Activated naive CD8-positive, alpha-beta T cell (primary cell): ENCODE data around the gene CSTF2.
A peak's percentile ranks its signal among the peaks of the same experiment; 100 is the strongest.
"Not testable (repeated sequence)": the region's sequence is repeated elsewhere in the genome, so short reads cannot be mapped to it uniquely, and the experiment has no call there.

ENCODE experiments used
- H3K27ac Mint-ChIP-seq: one replicate; pipeline ENCODE4 v1.8.0; 2021; ENCODE audit warnings: mixed read lengths
- H3K27me3 Mint-ChIP-seq: one replicate; pipeline ENCODE4 v1.8.0; 2021; ENCODE audit warnings: mixed read lengths
- H3K36me3 Mint-ChIP-seq: one replicate; pipeline ENCODE4 v1.8.0; 2021; ENCODE audit warnings: mixed read lengths
- H3K4me1 Mint-ChIP-seq: one replicate; pipeline ENCODE4 v1.8.0; 2021; ENCODE audit warnings: low read depth, mixed read lengths
- H3K4me3 Mint-ChIP-seq: one replicate; pipeline ENCODE4 v1.8.0; 2021; ENCODE audit warnings: mild to moderate bottlenecking, mixed read lengths
- H3K9me3 Mint-ChIP-seq: one replicate; pipeline ENCODE4 v1.8.0; 2021; ENCODE audit warnings: low read depth, mixed read lengths

Gene CSTF2, protein sequence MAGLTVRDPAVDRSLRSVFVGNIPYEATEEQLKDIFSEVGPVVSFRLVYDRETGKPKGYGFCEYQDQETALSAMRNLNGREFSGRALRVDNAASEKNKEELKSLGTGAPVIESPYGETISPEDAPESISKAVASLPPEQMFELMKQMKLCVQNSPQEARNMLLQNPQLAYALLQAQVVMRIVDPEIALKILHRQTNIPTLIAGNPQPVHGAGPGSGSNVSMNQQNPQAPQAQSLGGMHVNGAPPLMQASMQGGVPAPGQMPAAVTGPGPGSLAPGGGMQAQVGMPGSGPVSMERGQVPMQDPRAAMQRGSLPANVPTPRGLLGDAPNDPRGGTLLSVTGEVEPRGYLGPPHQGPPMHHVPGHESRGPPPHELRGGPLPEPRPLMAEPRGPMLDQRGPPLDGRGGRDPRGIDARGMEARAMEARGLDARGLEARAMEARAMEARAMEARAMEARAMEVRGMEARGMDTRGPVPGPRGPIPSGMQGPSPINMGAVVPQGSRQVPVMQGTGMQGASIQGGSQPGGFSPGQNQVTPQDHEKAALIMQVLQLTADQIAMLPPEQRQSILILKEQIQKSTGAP

DNA sequence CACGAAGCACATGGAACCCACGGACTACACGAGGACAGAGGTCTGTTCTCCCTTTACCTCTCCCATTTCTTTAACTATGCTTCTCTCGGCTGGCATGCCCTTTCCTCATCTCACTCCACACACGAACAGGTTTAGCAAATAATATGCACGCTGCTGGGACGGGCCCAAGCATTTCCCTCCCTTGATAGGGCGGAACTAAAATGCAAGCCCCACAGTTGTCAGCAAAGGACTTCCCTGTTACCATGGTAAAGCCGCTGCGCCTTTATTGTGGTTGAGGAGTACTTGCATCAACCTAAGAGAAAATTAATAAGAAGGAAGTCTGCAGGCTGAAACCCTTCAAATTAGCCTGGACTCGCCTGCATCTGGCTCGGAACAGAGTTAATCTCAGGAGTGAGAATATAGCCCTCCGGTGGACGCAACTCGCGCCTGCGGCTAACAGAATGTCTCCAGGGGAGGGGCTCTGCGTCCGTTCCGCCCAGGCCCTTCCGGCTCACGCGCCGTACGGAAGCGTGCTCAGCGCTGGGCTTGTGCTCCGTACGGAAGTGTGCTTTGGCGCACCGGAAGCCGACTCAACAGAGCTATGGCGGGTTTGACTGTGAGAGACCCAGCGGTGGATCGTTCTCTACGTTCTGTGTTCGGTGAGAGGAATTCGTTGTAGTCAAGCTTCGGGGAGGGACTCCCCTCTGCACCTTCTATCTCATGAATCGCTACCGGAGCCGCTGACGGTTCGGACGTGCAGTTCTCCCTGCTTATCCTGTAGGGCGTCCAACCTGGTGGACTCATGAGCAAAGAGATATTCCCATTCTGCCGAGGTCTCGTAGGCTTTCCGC, at the start of gene CSTF2:
CSTF2 (plus strand) TSS at position 555 of the 830 bp plus-strand sequence; CDS start at position 581, 26 bp downstream.
- Mint-ChIP-seq H3K4me3 (peak within 1 kb of the TSS; percentile 92), H3K27ac (peak within 1 kb of the TSS; percentile 98), H3K27me3 (no peaks in the 10 kb centered on the region), H3K9me3 (no peaks in the 10 kb centered on the region), H3K36me3 (peaks cover 6% of the 10 kb centered on the region), H3K4me1 (peaks cover 6% of the 10 kb centered on the region)

DNA sequence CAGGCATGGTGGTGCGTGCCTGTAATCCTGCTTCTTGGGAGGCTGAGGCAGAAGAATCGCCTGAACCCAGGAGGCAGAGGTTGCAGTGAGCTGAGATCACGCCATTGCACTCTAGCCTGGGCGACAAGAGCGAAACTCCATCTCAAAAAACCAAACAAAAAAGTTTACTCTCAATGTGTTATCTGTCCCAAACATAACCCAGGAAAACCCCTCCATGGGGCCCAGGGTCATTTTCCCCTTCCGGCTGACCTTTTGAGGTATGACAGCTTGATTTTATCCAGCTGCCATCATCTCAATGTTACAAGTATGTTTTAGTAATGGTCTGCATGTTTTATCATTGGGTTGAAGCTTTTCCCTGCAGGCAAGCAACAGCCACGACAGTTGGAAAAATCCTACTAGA, 23.8 kb upstream of the CSTF2 start:
- not testable (repeated sequence) for H3K27me3 Mint-ChIP-seq, H3K36me3 Mint-ChIP-seq, H3K4me1 Mint-ChIP-seq, H3K4me3 Mint-ChIP-seq, H3K27ac Mint-ChIP-seq, H3K9me3 Mint-ChIP-seq

DNA sequence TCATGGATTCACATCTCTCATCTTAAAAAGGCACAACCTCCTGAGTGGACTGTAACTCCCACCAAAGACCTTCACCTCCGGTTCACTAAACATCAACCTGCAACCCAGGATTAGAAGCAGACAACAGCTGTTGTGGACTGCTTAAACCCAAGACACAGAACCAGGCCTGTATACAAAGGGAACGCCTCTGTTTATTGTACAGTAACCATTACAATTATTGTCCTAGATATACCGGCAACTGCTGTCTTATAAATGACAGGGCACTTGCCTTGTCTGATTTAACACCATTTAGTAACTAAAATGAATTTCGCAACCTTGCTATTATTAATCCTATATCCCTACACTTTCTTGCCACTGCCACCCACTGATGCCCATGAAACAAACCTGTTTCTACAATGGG, 22.8 kb upstream of the CSTF2 start:
- Mint-ChIP-seq H3K9me3 (no peaks in the 10 kb centered on the region), H3K27ac (no peak overlapping the region), H3K27me3 (no peaks in the 10 kb centered on the region), H3K4me3 (no peak overlapping the region), H3K36me3 (no peaks in the 10 kb centered on the region), H3K4me1 (no peaks in the 10 kb centered on the region)

DNA sequence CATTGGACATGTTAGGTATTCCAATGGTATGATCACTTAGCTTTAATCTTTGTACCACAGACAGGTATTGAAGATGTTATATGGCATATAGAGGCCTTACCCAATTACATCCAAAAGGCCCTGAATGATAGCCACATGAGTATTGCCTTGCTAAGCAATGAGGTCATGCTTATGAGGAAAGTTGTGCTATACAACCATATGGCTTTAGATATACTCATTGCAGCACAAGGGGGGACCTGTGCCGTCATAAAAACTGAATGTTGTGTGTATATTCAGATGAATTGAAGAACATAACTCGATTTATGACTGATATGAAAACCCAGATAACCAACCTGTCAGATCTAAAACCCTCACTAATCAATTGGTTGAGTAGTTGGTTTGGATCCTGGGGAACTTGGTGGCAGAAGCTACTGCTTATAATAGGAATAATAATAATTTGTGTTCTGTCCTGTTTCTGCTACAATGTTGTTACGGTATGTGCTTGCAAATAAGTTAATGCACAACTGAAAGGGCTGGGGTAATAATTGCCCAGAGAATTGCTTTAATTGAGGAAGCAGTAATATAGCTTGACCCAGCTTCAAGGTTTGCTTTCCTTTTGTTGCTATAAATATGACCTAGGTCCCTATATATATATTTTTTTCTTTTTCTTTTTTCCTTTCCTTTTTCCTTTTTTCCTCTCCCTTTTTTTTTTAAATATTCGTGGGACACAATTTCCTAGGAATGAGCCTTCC, 21.5 kb upstream of the CSTF2 start:
- Mint-ChIP-seq H3K9me3 (no peaks in the 10 kb centered on the region), H3K4me3 (no peak overlapping the region), H3K4me1 (no peaks in the 10 kb centered on the region), H3K27me3 (no peaks in the 10 kb centered on the region), H3K36me3 (no peaks in the 10 kb centered on the region), H3K27ac (no peak overlapping the region)

DNA sequence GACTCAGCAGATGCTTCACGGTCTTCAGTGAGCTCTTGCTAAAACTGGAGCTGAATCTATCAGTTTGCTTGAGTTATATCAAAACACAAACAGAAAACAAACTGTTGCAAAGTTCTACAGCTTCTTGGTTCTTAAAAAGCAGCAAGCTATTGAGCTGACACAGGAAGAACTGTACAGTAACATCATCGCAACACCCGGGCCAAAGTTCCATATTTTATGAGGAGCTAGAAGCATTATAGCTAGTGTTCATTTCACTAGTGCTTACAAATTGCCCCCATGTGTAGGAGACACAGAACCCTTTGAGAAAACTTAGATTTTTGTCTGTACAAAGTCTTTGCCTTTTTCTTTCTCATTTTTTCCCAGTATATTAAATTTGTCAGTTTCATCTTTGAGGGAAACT, 17.3 kb upstream of the CSTF2 start:
- no peaks in the 10 kb centered on the region for H3K27me3 Mint-ChIP-seq
- no peaks in the 10 kb centered on the region for H3K9me3 Mint-ChIP-seq
- H3K4me1 Mint-ChIP-seq, result no peaks in the 10 kb centered on the region
- no peak overlapping the region for H3K27ac Mint-ChIP-seq
- H3K36me3 Mint-ChIP-seq, result peaks cover 2% of the 10 kb centered on the region
- no peak overlapping the region for H3K4me3 Mint-ChIP-seq

DNA sequence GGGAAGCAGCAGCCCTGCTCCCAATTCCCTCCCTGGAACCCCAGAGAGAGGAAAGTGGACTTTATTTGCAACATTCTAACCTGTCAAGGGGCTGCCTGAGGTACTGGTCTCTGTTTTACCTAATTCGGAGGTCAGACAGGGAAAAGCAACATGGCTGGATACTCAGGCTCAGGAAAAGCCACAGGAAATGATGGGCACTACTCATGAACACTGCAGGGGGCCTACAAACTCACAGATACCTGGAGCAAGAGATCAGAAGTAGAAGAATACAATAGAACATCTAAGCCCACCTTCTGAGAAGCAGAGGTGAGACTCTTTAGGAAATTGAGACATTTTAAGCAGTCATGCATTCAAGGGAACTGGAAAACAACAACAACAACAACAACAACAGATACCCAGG, 15.4 kb upstream of the CSTF2 start:
- peaks cover 3% of the 10 kb centered on the region for H3K27me3 Mint-ChIP-seq

DNA sequence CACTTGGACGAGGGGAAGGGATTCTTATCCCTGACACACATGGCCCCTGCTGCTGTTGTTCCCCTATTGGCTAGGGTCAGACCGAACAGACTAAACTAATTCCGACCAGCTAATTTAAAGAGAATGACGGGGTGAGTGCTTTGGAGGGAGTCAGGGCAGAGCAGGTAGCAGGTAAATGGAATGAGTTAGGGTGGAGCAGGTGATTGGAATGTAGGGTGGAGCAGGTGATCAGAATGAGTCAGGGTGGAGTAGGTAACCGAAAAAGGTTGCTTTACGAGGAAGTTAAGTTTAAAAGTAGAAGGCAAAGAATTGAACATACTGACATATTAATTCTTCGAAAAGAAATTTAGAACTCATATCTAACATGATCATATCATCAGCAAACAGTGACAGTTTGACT, 11.9 kb upstream of the CSTF2 start:
- not testable (repeated sequence) for H3K27me3 Mint-ChIP-seq

More for the DNA sequence above, 15.4 kb upstream of the CSTF2 start:
- Mint-ChIP-seq H3K9me3 (no peaks in the 10 kb centered on the region), H3K36me3 (peaks cover 2% of the 10 kb centered on the region), H3K27ac (no peak overlapping the region), H3K4me1 (no peaks in the 10 kb centered on the region), H3K4me3 (no peak overlapping the region)

DNA sequence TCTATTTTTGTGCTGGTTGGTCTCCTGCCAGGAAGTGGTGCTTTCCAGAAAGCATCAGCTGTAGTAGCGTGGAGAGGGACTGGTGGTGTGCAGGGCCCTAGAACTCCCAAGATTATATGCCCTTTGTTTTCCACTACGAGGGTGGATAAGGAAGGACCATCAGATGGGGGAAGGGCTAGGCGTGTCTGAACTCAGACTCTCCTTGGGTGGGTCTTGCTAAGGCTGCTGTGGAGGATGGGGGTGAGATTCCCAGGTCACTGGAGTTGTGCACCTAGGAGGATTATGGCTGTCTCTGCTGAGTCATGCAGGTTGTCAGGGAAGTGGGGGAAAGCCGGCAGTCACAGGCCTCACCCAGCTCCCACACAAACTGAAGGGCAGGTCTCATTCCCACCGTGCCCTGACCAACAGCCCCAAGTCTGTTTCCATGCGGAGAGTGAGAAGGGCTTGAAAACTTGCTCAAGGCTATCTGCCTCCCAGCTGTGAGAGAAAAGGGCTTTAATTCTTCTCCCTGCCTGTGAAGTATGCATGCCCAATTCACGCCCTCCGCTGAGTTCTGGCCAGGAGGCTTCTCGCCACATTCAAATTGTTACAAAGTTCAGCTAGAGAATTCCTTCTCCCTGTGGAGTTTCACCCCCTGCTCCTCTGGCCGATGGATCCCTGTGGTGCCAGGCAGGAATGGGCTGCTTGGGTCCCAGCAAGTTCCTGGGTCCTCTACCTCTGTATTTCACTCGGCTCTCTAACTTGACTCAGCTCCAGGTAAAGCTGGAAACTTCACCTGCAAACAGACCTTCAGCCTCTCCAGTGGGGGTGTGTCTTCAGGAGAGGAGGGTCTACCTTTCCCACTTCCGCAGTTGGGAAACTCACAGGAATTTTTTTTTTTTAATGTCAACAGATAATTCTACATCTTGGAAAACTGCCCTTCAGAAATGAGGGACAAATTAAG, 7.7 kb upstream of the CSTF2 start:
- no peaks in the 10 kb centered on the region for H3K4me1 Mint-ChIP-seq
- H3K27me3 Mint-ChIP-seq, result peaks cover 8% of the 10 kb centered on the region
- peaks cover 3% of the 10 kb centered on the region for H3K36me3 Mint-ChIP-seq
- H3K9me3 Mint-ChIP-seq, result no peaks in the 10 kb centered on the region
- no peak overlapping the region for H3K4me3 Mint-ChIP-seq
- no peak overlapping the region for H3K27ac Mint-ChIP-seq

More for the DNA sequence above, 11.9 kb upstream of the CSTF2 start:
- H3K36me3 Mint-ChIP-seq, H3K9me3 Mint-ChIP-seq, H3K4me3 Mint-ChIP-seq, H3K4me1 Mint-ChIP-seq, H3K27ac Mint-ChIP-seq: not testable (repeated sequence)

DNA sequence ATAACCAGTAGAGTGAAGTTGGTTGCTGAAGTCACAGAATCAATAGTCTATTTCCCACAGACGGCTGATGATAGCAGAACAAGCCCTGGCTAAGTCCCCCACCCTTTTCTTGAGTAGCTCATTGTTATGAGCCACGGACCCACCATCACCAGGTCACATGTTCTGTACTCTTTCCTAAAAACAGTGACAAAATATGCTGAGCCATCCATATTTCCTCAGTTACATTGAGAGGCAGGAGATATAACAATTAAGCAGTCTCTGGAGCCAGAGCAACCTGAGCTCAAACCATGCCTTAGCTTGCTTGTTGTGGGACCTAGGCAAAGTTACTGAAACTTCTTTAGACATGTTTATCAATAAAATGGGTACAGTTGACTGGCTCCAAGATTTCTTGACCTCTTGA, 2.9 kb upstream of the CSTF2 start:
- Mint-ChIP-seq H3K4me1 (peaks cover 6% of the 10 kb centered on the region), H3K9me3 (no peaks in the 10 kb centered on the region), H3K4me3 (no peak overlapping the region), H3K27ac (no peak overlapping the region), H3K36me3 (peaks cover 3% of the 10 kb centered on the region), H3K27me3 (peaks cover 2% of the 10 kb centered on the region)

DNA sequence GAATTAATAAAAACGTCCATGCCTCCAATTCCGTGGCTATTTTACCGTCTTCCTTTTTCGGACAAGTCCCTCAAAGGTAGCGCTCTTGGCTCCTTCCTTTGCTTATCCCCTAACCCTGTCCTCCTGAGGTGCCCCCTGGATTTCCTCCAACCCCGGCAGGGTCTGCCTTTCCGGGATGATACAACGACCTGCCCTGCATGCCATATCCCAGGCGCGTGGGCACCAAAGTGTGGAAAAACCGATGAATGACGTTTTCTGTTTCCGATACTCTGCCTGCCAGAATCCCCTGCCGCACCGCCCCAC, 706 bp upstream of the CSTF2 start:
- H3K27ac Mint-ChIP-seq, result peak overlapping the region; percentile 98
- no peaks in the 10 kb centered on the region for H3K9me3 Mint-ChIP-seq
- H3K27me3 Mint-ChIP-seq, result peaks cover 2% of the 10 kb centered on the region
- peak overlapping the region; percentile 92 for H3K4me3 Mint-ChIP-seq
- H3K4me1 Mint-ChIP-seq, result peaks cover 6% of the 10 kb centered on the region
- peaks cover 6% of the 10 kb centered on the region for H3K36me3 Mint-ChIP-seq

DNA sequence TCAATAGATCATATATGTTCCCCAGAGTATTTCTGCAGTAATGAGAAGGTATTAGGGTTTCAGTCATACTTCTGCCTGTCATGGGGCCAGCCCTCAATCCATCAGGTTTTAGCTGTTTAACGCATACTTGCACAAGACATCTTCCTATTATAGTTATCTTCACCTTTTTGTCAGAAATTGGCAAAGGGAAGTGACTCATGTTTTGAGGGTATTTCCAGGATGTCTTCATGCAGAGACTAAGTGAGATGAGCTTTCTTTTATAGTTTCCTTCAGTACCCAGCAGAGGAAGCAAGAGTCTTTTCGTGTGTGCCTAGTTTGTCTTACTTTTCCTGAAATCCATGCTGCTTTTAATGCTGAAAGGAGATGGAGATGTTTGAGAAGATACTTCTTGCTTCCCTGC, 9.5 kb downstream of the CSTF2 start:
- H3K36me3 Mint-ChIP-seq, result peaks cover 20% of the 10 kb centered on the region
- H3K27ac Mint-ChIP-seq, result peak overlapping the region; percentile 96
- peaks cover 26% of the 10 kb centered on the region for H3K4me1 Mint-ChIP-seq
- H3K27me3 Mint-ChIP-seq, result no peaks in the 10 kb centered on the region
- no peaks in the 10 kb centered on the region for H3K9me3 Mint-ChIP-seq
- peak overlapping the region; percentile 87 for H3K4me3 Mint-ChIP-seq

DNA sequence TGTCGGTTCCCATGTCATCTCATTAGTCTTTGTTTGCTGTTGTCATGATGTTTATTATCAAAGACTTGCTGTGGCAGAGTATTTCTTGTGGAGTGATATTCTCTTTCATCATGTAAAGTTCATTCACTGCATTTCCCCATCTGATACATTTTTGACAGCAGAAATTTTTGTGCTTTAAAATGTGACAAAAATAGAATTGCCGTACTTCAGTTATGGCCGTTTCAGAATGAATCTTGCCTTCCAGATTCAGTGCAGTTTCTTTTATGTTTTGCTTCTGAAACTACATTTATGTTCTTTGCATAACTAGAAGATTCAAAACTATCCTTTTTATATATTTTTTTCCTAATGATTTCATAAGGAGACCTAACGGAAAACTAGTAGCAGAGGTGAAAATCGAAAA, 10.0 kb downstream of the CSTF2 start:
- Mint-ChIP-seq H3K9me3 (no peaks in the 10 kb centered on the region), H3K27me3 (no peaks in the 10 kb centered on the region), H3K36me3 (peaks cover 20% of the 10 kb centered on the region), H3K4me1 (peaks cover 26% of the 10 kb centered on the region), H3K27ac (peak overlapping the region; percentile 96), H3K4me3 (peak overlapping the region; percentile 87)

DNA sequence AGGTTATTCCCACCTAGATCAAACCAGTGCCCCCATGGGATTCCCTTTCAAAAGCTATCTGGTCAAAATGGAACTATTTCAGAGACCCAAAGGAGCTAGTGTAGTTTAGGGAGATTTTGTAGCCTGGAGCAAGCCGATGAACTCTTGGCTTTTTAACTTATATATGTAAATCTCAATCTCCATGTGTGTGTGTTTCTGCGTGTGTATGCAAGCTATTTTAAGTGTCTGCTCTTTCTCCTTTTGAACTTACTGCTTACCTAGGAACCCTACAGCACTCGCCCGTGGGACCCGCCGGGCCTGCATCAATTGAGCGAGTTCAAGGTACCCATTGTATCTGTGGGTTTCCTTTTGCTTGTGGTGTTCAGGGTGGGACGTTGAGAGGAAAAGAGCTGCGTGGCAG, 10.4 kb downstream of the CSTF2 start:
- peak overlapping the region; percentile 87 for H3K4me3 Mint-ChIP-seq
- H3K36me3 Mint-ChIP-seq, result peaks cover 20% of the 10 kb centered on the region
- peaks cover 26% of the 10 kb centered on the region for H3K4me1 Mint-ChIP-seq
- peak overlapping the region; percentile 96 for H3K27ac Mint-ChIP-seq
- no peaks in the 10 kb centered on the region for H3K9me3 Mint-ChIP-seq
- no peaks in the 10 kb centered on the region for H3K27me3 Mint-ChIP-seq
